Erythroblast (primary cell): Measurements from ENCODE around the gene DIP2C.

Experiments
- GATA1 ChIP-seq: IDR thresholded peaks from 2 replicates; pipeline ENCODE4 v1.6.1; 2011; ENCODE audit warnings: low read depth, mild to moderate bottlenecking, control low read depth, low read length, moderate library complexity
- POLR2A ChIP-seq: IDR thresholded peaks from 2 replicates; pipeline ENCODE4 v1.6.1; 2011; ENCODE audit warnings: mild to moderate bottlenecking, low read length

DNA sequence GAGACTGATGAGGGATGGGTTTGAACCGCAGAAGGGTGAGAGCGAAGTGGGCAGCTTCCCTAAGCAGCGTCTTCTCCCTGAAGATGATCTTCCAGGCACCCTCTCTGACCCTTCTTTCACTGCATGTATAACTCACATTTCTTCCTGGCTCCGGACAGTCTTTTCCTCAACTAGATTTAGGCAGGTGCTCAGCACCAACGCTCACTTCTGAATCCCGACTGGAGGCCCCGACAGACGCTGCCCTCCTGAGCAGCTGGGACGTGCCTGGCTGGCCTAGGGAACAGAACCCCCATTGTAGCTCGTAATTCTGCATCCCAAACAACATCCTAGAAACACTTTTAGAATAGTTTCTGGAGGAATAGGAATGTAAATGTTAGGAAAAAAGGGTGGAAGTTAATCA, 206.6 kb downstream of the DIP2C start:
- TF ChIP-seq POLR2A (no peak), GATA1 (no peak)
